G401 (cell line): Measurements from ENCODE around the gene MAGI2. TPM values are rescaled to one million over a fixed set of nuclear protein-coding genes. Genes with fewer than 3 reads are reported as not detected.
"Not testable (repeated sequence)": the region's sequence is repeated elsewhere in the genome, so short reads cannot be mapped to it uniquely, and the experiment has no call there.

Experiments used
- DNase-seq: peaks from one replicate; pipeline ENCODE4 v3.0.0-alpha.2; 2015; ENCODE audit warnings: low spot score
- in situ Hi-C: cut with HindIII; loops from 2 replicates; pipeline ENCODE4 v1.10.0; 2016; ENCODE audit warnings: low sequenced_read_pairs, mixed read lengths
- total RNA-seq: library from RNA; depleted of rRNA; stranded (reverse); fragments of >200 nt; shearing (Covaris generic); gene quantifications from 2 replicates; pipeline ENCODE4 v1.2.3, GENCODE V29; 2014

The MAGI2 gene
- total RNA-seq, 1 experiment from 2014 or later = not detected

DNA sequence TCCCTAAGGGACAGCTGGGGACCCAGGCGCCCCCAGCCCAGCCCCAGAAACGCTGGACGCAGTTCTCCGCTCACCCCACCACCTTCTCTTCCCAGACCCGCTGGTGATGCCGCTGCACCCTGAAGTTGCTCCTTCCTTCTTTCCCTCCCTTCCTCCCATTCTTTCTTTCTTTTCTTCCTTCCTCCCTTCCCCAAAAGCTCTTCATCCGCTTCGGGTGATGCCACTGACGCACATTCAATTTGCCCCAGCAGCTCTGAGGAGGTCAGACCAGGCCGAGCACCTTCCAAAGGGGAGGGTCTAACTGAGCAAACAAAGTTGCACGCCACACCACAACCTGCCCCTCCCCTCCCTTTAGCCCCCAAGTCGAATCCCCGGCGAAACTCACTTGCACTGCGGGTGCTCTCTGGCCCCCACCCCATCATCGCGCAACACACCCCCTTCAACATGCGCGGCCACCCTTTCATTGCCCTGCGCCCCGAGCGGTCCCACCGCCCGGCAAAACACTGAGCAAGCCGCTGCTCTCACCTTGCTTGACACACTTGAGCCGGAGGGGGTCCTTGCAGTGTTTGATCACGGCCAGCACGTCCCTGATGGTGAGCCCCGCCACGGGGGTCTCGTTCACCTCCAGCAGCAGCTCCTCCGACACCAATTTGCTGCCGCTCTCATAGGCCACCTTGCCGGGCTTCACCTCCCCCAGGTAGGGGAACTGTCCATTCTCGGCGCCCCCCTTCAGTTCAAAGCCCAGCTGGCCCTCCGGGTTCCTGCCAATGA, 787 bp downstream of the MAGI2 start:
- in situ Hi-C loops = no loop called here
- peak; percentile 46 for DNase-seq

DNA sequence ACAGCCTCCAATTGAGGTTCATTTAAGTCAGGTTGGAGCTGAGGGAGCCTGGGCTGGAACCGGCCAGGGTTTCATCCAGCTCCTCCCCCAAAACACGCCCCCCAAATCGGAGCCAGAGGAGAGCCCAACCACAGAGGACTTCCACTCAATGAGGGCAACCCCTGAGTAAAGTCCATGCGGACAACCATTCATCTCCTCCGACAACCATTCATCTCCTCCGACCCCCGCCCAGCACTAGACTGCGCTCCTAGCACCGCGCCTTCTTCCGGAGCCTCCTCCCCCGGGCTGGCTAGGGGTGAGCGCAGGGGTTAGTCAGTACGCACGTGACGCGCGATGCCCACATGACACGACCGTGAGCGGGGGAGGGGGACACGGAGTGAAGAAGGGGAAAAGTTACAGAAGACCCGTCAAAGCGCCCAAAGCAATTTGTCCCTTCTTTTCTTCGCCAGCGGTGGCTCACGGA, 1.4 kb downstream of the MAGI2 start:
- DNase-seq = peak; percentile 91
- in situ Hi-C loops = no loop called here

- DNase-seq = no peak
- in situ Hi-C loops = no loop called here
Measured at GRCh38 chr7:79451580-79451979, 1.9 kb downstream of the MAGI2 start.

- in situ Hi-C loops, DNase-seq: not testable (repeated sequence)
Measured at GRCh38 chr7:79442766-79443165, 10.7 kb downstream of the MAGI2 start.

GRCh38 chr7:79436378-79436777, 17.1 kb downstream of the MAGI2 start:
- DNase-seq = no peak
- in situ Hi-C loops = no loop called here

DNA sequence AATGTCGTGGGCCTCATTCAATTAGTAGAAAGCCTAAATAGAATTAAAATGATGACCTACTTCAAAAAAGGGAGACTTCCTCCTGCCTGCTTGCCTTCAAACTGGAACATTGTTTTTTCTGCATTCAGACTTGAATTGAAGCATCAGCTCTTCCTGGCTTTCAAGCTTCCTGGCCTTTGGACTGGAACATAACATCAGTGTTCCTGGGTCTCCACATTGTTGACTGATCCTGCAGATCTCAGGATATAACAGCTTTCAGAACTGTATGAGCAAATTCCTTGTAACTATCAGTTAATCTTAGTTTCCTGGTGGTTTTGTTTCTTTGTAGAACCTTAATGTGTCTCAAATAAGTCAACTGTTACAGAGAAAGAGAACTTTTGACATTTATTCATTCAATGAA, 18.6 kb downstream of the MAGI2 start:
- in situ Hi-C loops = no loop called here

DNA sequence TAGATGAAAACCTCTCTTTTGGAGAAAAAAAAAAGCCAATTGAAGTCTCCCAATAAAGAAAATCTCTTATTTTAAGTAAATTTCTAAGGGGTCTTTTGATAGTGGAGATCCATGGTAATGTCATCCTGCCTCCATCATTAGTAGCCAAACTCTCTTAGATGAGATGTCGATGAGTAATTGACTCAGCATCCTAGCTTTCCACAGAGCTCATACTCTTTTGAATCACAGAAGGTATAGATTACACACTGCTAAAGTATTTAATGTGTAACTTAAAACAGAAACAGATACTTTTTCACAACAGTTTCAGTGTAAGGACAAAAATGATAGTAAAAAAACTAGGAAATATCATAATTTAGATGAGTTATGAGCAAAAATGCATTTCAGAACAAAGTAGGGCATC, 19.4 kb downstream of the MAGI2 start:
- no peak for DNase-seq
- in situ Hi-C loops = no loop called here

More for the DNA sequence above, 18.6 kb downstream of the MAGI2 start:
- DNase-seq = no peak

- in situ Hi-C loops = no loop called here
Measured at GRCh38 chr7:79430391-79430790, 23.1 kb downstream of the MAGI2 start.

DNA sequence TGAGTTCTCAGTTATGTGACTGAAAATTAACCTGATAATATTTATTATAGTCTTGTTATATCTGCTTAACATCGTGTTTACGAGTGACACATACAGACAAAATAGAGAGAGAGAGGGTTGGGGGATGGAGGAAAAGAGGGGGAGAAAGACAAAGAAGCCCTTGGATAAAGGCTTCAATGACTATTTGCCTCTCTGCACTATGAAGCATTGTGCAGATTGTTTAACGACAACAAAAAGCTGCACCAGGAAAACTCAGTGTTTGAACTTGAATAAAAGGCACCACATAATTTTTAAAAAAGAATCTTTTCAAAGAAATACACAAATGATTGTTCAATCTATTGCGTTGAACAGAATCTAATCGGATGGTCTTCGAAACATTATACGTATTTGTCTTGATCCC, 27.8 kb downstream of the MAGI2 start:
- no peak for DNase-seq
- in situ Hi-C loops = no loop called here

More at GRCh38 chr7:79430391-79430790, 23.1 kb downstream of the MAGI2 start:
- DNase-seq = no peak

DNA sequence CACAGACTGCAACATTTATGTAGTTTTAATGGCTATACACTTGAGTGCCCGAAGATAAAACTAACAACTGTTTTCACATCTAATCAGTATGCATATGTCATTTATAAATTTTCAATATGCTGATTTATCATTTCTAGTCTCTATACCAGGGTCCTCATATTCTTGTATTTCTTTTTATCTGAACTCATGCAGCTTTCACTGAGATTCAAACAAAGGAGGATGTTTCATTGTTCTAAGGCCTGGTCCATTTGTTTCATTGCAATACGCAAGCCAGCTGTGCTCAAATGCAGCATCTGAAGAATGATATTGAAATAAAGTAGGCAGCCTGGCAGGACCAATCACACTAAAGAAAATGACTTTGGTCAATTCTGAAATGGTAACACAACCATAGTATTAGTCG, 31.7 kb downstream of the MAGI2 start:
- DNase-seq = no peak
- in situ Hi-C loops = no loop called here

DNA sequence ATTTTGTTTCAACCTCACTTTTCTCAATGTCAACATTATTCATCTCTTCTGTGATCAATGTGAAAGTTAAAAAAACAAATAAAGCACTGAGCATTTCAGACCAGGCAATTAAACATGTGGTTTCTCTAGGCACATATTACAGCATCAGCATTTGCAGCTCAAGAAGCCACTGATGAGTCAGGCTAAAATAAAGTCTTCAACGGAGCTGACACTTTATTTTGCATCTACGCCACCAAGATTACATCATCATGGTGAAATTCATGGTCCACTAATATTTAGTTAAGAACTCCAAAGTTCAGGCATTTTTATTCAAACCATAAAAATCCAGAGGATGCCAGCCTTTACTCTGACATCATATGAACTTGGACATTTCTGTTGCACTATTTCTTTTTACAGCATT, 33.0 kb downstream of the MAGI2 start:
- in situ Hi-C loops = no loop called here
- DNase-seq = no peak

DNA sequence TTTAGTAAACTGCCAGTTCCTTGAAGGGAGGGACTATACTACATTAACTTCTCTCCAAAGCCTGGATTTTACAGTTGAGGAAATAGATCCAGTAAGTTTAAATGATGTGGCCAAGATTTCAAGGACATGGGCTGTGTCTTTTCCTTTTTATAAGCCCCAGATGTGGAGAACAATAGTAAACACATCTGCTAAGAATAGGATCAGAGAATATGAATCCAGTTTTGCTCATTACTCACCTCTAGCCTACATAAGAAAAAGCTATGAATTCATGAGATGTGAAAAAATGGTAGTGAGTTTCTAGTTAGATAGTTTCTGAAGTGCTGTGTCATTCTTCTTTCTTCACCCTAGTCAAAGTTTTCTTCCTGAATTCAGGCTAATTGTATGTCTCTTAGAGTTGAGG, 38.6 kb downstream of the MAGI2 start:
- no peak for DNase-seq
- in situ Hi-C loops = no loop called here

DNA sequence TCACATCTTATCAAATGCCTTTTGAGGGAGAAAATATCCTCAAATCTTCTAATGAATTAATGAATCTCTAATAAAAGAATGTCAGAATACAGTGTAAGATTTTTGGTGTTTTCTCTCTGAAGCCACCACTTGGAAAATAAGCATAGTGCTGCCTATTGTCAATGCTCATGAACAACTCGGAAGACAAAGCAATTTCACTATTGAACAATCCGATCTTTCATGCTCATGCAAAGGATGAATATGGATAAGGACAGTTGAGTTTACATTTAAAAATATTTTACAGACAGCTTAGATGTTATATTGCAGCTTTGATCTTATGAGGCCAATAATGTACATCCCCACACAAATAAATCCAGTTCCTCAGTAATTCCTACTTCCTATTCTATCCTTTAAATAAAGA, 40.6 kb downstream of the MAGI2 start:
- in situ Hi-C loops = no loop called here
- DNase-seq = no peak

- in situ Hi-C loops = no loop called here
- no peak for DNase-seq
Measured at GRCh38 chr7:79412438-79412837, 41.0 kb downstream of the MAGI2 start.

- in situ Hi-C loops = no loop called here
- peak; percentile 59 for DNase-seq
Measured at GRCh38 chr7:79410345-79410744, 43.1 kb downstream of the MAGI2 start.

DNA sequence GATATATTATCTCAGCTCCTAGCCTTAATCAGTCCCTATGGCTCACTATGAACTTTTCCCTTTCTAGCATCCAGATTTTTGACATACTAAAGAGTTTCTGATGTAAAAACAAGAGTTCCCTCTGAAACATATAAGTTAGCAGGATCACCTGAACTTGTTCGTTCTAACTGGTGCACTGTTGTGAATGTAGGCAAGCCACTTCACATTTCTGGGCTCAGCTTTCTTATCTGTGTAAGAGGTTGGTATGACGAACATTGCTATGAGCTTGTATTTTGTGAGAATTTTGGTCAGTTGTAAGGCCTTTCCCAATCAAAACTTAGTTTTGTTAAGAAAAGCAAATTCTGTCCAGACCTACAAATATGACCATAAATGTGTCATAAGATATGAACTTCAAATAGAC, 46.1 kb downstream of the MAGI2 start:
- in situ Hi-C loops = no loop called here

DNA sequence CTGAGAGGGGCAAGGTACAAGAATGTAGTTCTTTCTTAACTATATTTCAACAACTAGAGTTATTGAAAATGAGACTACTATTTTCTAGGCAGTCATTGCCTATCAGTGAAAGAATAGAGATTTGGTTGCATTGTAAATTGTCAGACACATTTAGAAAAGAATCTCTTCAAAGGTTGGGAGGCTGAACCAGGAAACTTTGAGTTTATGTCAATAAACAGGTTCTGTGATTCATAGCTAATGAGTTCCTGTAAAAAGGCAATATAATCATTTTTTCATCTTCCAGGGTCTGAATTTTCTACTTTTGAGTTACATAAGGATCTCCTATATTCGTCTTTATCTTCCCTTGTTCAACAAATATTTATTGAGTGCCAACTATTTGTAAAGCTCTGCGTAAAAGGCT, 47.1 kb downstream of the MAGI2 start:
- no peak for DNase-seq
- in situ Hi-C loops = no loop called here

More for the DNA sequence above, 46.1 kb downstream of the MAGI2 start:
- DNase-seq = peak; percentile 32

- in situ Hi-C loops = no loop called here
- DNase-seq = no peak
Measured at GRCh38 chr7:79405368-79405767, 48.1 kb downstream of the MAGI2 start.

DNA sequence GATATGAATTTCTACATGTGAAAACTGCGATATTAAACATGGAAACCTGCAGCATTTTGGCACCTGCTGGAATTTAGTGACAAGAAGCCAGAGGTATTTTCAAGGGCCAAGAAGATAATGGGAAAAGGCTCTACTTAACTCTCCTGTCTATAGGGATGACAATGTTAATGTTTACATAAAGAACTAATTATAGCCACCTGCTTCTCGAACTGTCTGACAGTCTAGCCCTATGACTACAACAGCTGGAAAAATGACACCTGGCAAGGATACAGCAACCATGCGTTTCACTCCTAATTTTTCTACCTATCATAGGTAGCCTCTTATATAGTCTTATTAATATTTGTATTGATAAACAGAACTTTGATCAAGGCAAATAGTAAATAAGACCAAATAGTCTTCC, 49.6 kb downstream of the MAGI2 start:
- DNase-seq = peak; percentile 56
- in situ Hi-C loops = no loop called here

GRCh38 chr7:79403451-79403850, 50.0 kb downstream of the MAGI2 start:
- peak; percentile 67 for DNase-seq
- in situ Hi-C loops = no loop called here

- in situ Hi-C loops = no loop called here
- peak; percentile 51 for DNase-seq
Measured at GRCh38 chr7:79401254-79401653, 52.2 kb downstream of the MAGI2 start.
